Activated gamma-delta T cell treated with anti-CD3 and anti-CD28 coated beads, Interleukin-2, amount 50 U/mL, for 16 hours (primary cell): ENCODE results near the gene ATP7A.
A peak's percentile ranks its signal among the peaks of the same experiment; 100 is the strongest.
"Not testable (repeated sequence)": the region's sequence is repeated elsewhere in the genome, so short reads cannot be mapped to it uniquely, and the experiment has no call there.

Experiments
- DNase-seq: peaks from one replicate; pipeline ENCODE4 v3.0.0-alpha.2; 2020; ENCODE audit warnings: low read depth

Gene ATP7A

DNA sequence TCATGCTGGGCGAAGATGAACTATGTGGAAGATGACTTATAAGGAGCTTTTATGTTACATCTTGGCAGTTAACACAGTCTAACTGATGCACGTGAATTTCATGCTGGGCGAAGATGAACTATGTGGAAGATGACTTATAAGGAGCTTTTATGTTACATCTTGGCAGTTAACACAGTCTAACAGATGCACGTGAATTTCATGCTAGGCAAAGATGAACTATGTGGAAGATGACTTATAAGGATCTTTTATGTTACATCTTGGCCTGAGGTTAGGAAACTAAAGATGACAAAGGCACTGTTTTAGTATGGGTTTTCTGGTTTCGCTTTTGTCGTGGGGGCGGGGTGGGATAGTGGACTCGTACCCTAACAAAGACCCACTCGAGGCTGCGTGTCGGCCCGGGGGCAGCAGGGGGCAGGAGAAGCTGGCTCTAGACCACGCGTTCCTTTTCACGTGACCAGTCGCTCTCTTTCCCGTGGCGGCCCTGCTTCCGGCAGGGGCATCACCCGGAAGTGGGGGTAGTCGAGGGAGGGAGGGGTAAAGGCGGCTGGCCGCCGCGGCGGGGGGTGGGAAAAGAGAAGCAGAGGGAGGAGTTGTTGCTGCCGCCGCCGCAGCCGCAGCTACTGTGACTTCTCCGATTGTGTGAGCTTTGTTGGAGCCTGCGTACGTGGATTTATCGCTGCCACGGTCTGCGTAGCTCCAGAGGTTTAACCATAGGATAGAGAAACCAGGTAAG, at the start of gene ATP7A:
TSS of gene ATP7A (plus strand) at position 586 of the 733 bp plus-strand sequence. CDS start 60,949 bp downstream, outside the sequence.
- DNase-seq = peak; percentile 86

DNA sequence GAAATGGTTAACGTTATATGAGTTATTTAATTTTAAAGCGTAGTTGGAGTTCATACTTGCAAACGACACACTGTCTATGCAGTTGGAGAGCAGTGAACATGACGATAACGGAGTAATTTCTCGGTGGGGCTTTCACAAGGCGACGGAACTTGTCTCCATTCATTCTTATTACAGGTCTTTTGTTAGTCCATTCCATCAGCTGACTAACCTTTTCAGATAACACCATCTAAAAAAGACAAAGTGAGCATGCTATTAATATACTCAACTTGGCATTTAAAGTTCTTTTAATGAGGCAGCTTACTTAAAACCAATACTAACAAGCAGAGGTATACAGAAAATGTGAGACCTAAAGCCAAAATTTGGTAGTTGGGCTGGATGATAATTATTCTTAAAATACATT, 35.1 kb upstream of the ATP7A start:
- no peak for DNase-seq

DNA sequence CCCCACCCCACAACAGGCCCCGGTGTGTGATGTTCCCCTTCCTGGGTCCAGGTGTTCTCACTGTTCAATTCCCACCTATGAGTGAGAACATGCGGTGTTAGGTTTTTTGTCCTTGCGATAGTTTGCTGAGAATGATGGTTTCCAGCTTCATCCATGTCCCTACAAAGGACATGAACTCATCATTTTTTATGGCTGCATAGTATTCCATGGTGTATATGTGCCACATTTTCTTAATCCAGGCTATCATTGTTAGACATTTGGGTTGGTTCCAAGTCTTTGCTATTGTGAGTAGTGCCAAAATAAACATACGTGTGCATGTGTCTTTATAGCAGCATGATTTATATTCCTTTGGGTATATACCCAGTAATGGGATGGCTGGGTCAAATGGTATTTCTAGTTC, 29.1 kb upstream of the ATP7A start:
- not testable (repeated sequence) for DNase-seq

DNA sequence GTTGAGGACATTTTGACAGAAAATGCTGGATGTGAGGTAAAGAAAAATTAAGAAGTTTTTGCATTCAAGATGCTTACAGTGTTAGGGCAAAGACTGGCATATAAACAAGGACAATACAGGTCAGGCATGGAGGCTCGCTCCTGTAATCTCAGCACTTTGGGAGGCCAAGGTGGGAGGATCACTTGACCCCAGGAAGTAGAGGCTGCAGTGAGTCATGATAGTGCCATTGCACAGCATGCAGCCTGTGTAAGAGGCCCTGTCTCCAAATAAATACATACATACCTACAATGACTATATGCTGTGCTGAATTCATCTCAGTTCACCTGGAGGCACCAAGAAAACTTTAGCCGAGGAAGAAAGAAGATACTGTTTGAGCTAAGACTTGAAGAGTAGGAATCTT, 17.6 kb upstream of the ATP7A start:
- no peak for DNase-seq

DNA sequence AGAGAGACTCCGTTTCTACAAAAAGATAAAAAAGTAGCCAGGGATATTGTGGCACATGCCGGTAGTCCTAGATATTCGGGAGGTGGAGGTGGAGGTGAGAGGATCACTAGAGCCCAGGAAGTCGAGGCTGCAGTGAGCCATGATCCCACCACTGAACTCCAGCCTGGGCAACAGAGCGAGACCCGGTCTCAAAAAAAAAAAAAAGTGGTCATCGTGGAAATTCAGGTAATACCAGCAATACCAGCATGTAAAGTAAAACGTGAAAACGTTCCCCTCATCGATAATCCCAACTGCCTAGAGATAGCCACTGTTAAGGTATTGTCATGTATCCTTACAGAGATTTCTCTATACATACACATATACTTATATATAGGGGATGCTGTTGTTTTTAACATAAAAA, 16.8 kb upstream of the ATP7A start:
- no peak for DNase-seq

DNA sequence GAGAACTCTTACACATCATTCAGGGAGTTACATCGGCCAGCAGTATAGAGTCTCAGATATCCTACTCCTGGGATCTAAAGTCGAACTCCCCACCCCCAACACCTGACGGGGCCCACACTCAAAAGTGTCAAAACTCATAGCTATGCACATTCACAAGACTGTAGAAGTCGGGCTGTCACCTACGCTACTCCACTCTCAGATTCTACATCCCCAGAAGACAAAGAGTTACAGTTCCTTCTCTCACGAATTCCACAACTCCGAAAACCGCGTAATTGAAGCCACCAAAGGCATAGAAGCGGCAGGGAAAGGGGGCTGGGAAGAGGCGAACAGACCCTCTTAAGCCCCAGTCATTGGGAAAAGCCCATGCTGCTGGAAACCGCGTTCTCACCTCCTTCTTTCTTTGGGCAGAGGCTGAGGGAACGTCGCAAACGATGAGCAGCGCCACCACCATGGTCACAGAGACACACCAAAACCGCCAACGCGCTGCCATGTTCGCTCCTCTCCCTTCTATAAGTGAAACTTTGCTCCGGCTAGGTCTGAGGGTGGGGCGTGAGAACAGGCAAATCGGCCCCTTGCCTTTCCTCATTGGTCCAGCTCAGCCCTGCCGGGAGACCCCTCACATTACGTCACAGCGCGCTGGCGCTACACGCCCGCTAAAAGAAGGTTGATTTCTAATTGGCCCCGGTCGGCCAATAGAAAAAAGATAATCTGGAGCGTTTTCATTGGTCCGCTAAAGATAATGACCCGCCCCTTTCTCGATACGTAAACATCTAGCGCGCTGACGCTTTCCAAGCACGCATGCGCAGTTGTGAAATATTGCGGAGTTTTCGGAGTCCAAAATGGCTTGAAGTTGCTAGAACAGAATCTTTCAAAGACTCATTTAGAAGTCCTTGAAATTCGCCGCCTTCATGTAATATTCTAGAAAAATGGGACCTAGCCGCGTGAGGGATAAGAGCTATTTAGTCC, 15.3 kb upstream of the ATP7A start, which contains the start of gene MAGT1:
TSS of gene MAGT1 (minus strand) at position 515 of the 966 bp plus-strand sequence. CDS start at position 490, 25 bp downstream.
- peak; percentile 82 for DNase-seq

DNA sequence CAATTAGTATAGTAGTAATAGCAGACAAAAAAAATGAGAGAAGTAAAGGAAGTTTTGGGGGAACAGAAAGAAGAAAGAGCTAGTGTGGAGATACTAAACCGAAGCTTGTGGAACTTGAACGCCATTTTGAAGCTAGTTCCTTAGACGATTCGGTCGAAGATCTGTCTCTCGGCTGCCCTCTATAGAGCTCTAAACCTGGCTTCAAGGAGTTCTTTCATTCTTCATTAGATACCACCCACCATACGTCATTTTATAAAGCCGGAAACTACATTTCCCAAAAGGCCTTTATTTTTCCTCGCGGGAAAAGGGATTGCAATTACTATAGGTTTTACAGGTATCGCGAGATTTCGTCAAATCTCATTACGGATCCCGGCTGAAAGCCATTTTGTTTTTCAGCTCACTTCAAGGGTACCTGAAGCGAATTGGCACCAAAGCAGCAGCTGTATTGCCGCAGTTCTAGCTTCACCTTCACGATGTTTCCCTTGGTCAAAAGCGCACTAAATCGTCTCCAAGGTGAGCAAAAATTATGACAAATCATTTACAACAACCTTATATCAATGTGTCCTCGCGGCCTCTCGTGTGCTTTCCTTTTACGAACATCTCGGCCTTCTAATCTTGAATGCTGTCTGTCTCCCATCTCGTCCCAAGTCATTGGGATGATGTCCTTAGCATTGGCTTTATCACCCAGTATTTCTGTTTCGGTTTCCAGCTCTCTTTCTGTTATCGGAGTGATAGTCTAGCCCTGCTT, 11.2 kb upstream of the ATP7A start, which contains the start of gene COX7B:
TSS of gene COX7B (plus strand) at position 388 of the 748 bp plus-strand sequence. CDS start at position 474, 86 bp downstream.
- DNase-seq = peak; percentile 45

DNA sequence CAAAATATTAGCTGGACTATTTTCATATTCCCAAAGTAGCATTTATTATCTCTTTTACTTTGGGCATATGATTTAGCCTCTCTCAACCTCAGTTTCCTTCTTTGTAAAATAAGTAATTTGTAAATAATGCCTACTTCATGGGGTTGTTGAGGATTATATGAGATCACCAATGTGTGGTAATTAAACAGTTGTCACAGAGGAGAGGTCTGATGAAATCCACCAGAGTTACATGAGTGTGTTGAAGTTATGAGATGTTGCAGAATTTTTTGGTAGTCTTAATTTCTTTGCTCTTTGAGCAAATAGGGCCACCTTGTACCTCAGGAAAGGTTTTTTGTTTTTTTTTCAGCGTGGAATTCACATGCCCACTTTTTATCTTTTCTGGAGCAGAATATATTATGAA, 9.8 kb upstream of the ATP7A start:
- no peak for DNase-seq

DNA sequence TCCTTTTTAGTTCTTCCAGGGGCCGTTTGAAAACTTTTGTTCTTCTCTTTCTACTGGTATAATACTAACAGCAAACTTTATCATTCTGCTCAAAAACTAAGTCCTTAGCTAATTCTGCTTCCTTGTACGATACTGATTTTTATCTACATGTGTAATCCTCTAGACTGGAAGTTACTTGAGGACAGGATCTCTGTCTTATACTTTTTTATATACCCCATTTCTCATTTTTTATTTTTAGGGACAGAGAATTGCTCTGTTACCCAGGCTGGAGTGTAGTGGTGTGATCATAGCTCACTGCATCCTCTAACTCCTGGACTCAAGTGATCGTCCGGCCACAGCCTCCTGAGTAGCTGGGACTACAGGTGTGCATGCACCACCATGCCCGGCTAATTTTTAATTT, 9.0 kb upstream of the ATP7A start:
- DNase-seq = no peak

DNA sequence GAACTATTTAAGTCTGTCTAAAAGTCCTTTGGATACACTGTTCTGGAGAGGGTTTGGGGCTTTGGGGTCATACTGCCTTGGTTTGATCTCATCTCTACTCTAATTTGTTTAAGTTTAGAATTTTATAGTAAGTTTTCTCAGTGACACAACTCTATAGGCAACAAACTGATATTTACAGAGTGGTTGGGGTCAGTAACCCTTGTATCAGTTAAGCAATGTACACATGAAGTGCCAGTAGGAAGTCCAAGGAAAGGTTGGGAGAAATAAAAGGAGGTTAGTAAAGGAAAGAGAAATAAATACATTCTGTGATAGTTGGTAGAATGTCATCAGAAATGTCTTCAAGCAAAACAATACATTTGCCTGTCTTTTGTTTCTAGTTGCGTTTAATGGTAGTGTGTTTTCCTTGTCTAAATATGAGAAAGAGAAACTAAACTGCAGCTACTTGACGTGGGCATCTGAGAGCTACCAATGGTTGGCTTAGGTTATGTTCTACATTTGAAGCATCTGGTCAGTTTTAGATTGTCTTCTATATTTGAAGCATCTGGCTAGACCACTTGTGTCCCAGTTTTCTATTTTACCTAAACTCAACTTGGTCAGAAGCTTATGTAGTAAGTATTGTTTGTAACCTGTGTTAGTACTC, 6.9 kb downstream of the ATP7A start:
- no peak for DNase-seq

DNA sequence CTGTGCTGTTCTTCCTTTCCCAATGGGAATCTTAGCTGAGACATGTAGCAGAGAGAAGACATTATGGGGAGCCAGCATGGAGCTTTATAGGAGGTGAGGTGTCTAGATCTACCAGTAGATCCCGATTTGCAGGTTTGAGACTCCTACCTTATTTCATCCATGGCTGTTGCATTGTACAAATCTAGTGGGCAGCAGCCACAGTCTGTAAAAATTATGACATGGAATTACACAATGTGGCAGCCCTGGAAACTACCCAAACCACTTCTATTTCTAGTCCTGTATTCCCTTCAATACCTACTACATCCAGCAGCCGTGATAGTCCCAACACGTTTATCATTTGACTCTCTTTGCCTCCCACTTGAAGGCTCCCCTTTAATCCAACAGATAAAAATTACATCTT, 8.1 kb downstream of the ATP7A start:
- no peak for DNase-seq

DNA sequence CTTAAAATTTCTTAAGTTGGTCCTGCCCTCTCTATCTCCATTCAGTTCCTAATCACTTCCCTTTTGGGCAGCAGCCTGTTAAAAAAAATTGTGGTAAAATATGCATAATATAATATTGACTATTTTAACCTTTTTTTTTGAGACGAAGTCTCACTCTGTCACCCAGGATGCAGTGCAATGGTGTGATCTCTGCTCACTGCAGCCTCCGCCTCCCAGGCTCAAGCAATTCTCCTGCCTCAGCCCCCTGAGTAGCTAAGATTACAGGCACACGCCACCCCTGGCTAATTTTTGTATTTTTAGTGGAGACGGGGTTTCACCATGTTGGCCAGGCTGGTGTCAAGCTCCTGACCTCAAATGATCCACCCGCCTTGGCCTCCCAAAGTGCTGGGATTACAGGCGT, 8.9 kb downstream of the ATP7A start:
- not testable (repeated sequence) for DNase-seq

DNA sequence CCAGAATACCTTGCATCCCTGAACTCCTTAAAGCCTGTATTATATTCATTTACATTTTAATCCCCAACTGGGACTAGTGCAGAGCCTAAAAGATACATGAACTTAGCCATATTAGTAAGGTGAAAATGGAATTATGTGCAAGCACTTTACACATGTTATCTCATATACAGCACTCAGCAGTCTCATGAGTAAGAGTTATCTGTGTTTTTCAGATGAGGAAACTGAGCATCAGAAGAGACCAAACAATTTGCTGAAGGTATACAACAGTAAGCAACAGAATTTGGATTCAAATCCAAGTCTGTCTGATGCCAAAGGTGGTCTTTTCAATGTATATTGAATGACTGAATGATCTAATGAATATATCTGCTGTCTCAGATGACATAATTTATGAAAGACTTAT, 12.3 kb downstream of the ATP7A start:
- DNase-seq = no peak

DNA sequence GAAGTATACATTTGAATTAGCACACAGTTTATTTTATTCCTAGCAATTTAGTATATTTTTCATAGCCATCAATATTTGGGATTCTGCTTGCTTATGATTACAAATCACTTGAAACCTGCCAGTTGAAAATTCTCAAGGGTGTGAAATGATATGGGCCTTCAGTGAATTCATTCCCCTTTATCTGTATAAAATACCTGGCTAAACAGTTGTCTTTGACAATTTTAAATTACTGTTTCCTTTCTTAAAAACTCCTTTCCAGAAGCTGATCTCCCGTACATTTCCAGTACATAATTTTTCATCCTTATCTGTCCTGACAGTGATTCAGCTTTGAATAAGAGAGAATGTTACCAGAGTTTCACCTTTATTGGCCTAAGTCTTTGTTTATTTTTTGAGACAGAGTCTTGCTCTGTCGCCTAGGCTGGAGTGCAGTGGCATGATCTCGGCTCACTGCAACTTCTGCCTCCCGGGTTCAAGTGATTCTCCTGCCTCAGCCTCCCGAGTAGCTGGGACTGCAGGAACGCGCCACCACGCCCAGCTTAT, 13.9 kb downstream of the ATP7A start:
- DNase-seq = no peak

DNA sequence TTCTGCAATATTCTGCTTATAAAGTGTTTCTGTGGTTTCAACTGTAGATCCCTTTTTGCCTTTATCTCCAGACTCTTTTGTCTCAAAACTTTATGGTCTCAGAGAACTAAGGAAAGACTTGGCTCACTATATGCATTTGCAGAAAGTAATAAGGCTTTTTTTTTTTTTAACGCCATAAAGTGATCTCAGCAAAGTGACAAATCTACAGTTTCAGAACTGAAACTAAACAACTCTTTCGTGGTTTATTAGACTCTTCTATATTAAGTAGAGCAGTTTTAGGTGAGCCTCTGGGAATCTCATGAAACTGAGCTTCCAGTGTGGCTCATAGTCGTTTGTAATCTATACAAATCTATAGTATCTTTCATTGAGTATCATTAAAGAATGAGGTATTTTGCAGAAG, 15.3 kb downstream of the ATP7A start:
- DNase-seq = no peak

DNA sequence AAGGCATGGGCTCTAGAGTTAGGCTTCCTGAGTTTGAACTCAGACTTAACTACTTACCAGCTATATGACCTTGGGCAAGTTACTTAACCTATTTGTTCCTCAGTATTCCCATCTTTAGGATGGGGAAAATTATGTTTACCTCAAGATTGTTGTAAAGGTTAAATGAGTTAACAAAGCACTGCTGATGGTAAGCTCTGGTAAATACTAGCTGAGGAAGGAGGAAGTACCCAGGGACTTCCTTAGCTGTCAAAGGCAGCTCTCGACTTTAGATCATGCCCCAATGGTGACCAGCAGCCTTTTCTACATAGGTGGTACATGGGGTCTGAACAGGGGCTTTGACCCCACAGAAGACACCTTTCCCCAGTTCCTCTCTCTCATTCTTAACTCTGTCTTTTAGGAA, 20.1 kb downstream of the ATP7A start:
- no peak for DNase-seq

DNA sequence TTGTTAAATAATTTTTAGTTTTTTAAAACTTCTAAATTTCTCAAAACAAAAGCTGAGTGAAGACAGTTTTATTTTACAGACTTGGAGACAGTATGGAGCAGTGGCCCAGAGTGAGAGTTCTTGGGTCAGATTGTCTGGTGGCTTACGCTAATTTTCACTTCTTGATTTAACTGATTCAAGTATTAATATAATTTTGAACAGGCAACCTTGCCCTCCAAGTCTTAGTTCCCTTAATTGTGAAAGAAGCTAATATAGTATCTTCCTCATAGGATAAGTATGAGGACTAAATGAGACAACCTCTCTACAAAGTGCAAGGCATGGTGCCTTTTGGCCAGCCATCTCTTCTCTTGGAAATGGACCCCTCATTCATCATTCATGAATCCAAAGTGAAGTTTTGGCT, 25.4 kb downstream of the ATP7A start:
- no peak for DNase-seq

DNA sequence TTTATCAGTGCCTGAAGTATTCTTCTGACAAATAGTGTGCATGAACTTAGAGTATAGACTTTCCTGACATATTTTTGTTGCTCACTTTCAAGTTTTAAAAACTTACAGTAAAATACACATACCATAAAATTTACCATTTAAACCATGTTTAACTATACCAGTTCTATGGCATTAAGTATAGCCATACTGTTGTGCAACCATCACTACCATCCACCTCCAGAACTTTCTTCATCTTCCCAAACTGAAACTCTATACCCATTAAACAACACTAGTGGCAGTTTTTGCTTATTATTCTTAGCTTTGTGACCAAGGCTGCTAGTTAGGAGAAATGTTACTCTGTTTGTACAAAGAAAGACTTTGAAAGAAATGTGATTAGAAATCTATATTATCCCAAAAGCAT, 25.8 kb downstream of the ATP7A start:
- DNase-seq = no peak

DNA sequence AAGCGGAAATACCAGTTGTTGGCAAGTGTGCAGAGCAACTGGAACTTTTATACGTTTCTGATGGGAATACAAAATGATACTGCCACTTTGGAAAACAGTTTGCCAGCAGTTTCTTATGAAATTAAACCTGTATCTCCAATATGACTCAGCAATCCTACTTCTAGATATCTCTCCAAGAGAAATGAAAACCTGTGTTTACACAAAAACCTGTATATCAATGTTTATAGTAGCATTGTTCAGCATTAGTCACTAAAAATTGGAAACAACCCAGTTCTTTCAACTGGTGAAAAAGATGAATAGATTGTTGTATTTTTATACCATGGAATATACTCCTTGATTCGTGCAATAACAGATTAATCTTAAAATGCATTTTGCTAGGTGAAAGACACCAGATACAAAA, 26.8 kb downstream of the ATP7A start:
- DNase-seq = no peak

DNA sequence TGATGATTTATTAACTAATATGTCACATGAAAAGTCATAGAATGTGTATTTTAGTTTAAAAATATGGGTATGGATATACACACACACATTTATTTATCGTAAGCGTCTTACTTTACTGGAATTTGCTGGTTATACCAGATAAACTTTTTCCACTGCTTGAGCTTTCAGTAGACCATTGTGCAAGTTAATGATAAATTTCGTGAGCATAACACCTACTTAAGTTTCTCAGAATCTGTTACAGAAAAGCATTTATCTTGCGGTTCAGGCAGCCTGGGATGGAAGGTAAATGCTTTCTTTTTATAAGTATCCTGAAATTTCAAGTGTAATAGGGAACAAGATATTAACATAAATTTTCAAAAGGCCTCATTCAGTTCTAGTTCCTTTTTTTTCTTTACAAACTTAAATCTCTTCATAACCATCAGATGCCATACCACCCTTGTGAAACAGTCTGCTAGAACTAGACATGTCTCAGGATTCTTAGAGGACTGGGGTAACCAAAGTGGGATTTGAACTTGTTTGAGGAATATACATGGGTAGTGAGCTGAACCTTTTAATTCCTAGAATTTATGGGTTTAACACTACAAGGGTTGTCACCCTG, 27.7 kb downstream of the ATP7A start:
- no peak for DNase-seq

DNA sequence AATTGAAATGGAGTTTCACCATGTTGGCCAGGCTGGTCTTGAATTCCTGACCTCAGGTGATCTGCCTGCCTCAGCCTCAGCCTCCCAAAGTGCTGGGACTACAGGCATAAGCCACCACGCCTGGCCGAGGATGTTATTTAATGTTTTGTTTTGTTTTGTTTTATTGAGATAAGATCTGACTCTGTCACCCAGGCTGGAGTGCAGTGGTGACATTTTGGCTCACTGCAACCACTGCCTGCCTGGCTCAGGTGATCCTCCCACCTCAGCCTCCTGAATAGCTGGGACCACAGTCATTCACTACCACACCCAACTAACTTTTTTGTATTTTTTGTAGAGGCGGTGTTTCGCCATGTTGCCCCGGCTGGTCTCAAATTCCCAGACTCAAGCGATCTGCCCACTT, 34.5 kb downstream of the ATP7A start:
- DNase-seq = not testable (repeated sequence)
